Stimulated activated CD8-positive, alpha-beta memory T cell treated with anti-CD3 and anti-CD28 coated beads, Interleukin-7, amount 100 ng/mL, for 24 hours (primary cell): ENCODE data around the gene GDF2.
A peak's percentile ranks its signal among the peaks of the same experiment; 100 is the strongest.

Source experiments
- DNase-seq: peaks from one replicate; pipeline ENCODE4 v3.0.0-alpha.2; 2020; ENCODE audit warnings: low read depth

Gene GDF2

DNA sequence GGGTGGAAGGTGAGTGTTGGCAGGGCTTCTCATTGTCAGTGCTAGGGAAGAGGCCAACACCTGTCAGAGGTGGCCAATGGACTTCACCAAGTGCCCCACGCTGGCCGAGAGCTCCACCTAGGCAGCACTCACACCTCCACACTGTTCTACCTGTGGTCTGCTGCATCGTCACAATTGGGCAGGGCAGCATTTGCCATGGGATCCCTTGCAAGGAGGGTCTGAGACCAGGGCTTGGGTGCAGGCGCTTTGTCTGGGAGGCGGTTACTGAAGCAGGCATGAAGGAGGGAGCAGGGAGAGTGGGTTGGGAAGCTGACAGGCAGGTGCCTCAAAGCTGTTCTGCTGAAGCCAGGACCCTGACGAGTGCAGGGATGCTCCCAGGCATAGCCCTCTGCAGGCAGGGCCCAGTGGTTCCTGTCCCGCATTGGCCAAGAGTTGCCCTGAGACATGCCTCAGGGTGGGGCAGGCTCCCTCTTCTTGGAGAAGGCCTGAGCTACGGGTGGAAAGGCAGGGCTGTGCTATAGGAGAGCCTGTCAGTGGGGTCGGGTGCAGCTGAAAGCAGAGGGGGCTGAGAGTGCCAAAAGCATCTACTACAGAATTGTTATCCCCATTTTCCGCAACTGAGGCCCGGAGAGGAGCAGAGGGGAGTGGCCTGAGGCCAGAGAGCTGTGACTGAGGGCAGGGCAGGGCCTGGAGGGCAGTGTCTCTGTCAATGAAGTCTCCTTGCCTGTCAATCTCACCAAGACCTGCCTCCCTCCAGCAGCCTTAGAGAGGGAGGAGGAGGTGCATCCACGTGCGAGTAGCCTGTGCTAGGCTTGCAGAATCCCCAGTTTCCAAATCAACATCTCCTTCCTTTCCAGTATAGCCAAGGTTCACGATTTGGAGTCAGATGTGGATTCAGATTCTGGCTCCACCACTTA, 29.9 kb downstream of the GDF2 start:
- no peak for DNase-seq

DNA sequence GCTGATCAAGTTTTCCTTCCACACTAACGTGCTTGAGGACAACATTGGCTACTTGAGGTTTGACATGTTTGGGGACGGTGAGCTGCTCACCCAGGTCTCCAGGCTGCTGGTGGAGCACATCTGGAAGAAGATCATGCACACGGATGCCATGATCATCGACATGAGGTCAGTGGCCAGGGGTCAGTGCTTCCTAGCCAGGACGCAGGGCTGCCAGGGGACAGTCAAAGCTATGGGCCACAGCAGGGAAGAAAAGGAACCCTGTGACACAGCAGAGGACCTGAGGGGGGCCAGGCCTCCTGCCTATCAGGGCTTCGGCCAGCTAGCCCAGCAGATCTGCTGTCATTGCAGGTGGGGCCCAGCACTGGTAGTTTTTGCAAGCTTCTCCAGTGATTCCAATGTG, 31.1 kb downstream of the GDF2 start:
- no peak for DNase-seq

DNA sequence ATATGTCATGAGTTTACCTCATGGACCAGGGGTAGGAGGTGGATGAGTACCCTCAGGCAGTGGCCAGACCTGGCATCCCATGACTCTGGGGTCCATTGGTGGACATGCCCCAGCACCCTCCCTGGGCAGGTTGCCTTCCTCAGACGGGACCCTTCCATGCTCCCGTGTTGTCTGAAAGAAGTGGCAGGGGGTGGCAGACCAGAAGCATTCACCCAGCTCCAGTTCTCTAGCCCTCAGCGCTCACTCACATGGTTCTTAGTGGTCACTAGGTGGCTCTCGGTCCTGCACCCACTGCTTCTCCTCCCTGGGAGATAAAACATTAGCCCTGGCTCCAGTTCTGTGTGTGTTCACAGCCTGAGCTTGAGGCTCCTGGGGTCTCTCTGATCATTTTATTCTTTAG, 31.9 kb downstream of the GDF2 start:
- DNase-seq = no peak

DNA sequence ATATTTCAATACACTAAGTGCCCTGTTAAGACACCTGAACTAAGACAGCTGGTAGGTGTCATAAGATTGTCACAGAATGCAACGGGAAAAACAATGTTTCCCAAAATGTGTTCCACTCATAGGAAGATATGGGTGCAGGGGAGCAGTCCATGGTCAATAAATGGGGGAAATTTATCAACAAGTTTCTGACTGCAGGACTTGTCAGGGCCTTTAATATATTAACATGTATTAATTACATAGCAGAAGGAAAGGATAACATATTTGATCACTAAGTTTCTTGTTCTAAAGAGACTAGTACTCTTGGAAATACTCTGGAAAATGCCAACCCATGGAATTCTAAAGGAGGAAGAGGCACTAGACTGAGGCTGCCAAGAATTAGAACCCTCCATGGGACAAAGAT, 32.6 kb downstream of the GDF2 start:
- no peak for DNase-seq

DNA sequence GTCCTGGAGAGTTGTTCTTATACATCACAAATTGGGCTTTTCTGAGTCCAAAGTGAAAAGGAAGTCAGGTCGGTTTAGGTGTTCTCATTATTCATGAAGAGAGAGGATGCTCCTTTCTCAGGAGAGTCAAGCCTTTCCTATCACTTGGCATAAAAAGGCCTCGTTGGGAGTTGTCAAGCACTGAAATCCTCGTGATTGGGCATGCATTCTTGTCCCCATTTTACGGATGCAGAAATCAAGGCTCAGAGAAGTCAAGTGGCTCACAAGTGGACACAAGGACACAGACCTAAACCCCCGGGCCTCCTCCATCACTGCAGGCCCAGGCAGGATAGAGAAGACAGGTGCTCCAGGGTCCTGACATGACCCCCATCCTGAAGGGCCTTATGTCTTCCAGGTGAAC, 34.5 kb downstream of the GDF2 start:
- no peak for DNase-seq

DNA sequence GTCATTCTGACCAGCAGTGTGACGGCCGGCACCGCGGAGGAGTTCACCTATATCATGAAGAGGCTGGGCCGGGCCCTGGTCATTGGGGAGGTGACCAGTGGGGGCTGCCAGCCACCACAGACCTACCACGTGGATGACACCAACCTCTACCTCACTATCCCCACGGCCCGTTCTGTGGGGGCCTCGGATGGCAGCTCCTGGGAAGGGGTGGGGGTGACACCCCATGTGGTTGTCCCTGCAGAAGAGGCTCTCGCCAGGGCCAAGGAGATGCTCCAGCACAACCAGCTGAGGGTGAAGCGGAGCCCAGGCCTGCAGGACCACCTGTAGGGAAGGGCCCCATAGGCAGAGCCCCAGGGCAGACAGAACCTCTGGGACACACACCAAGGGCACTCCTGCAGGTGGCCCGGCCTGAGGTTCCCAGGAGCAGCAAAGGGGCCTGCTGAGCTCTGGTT, 34.9 kb downstream of the GDF2 start:
- DNase-seq = no peak

DNA sequence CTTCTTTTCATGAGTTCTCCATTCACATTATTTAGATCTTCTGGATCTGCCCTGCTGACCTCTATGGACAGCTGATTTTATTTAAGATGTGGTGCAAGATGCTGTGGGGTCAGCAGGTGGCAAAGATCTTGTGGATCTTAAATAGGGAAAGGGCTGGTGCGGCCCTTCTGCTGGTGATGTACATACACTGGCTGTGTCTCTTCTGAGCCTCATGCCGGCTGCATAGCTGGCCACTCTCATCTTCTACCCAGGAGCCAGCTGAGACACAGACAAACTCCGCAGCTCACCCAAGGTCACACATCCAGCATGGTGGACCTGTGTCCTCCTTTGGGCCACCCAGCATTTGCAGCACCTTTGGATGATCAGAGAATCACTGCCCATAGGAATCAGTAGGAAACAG, 35.7 kb downstream of the GDF2 start:
- DNase-seq = no peak

DNA sequence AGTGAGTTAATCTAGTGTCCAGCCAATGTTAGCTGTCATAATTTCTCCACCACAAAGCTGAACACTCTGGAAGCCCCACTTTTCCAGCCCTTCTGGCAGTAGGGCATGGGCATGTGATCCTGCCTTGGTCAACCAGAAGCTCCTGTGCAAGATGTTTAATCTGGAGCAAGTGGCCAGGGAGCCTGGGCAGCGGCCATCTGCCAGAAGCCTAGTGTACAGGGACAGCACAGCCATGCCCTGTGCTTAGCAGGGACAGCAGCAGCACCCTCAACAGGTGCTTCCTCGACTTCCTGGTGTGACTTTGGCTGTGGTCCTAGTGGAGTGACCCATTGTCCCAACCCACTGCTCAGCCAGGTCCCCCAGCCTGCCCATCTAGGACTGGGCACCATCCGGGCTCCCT, 36.2 kb downstream of the GDF2 start:
- DNase-seq = no peak

DNA sequence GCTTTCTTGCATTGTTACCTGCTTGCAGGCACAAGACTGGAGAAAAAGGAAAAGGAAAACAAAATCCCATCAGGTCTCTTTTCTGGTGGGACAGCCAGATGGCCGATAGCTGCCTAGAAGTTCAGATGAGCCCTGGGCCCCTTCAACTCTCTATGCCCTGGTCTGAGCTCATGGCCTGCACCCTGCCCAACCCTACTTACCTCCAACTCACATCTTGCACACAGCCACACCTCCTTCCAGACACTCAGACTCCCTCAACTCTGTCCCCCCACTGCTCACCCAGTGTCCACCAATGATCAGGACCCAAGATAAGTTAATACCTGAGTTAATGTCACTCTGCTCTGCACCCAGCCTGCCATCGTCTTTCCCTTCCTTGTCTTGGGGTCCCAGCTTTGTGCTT, 36.8 kb downstream of the GDF2 start:
- DNase-seq = no peak

DNA sequence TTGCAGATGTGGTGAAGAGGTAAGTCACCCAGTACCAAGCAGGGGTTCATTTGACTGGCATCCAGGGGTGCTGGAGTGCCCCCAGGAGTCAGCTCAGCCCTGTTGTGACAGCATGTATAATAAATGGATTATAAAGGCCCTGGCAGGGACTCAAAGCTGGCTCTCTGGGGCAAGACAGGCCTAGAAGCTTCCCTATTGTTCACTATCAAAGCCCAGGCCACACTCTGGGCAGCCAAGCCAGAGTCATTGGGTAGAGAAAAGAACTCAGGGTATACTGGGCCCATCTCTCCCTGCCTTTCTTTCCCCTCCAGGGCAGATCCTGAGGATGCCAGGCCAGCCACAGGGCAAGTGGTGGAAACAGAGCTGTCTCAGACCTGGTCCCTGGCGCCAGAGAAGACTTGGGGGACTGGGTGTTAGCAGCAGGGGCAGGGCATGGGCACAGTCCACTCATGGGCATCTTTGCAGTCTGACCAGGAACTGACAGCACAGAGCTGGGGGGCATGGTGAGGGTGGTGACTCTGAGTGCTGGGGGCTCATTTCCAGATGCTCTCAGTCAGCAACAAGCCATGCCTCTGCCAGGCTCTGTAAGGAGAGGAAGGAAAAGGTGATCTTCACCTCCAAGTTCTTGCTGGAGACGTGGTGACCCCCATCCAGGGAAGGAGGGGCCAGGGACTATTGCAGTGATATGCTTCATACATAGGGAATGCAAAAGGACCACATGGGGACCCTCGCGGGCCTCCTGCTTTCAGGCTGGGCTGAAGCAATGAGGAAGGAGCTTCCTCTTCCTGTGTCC, 37.6 kb downstream of the GDF2 start:
- DNase-seq = no peak

DNA sequence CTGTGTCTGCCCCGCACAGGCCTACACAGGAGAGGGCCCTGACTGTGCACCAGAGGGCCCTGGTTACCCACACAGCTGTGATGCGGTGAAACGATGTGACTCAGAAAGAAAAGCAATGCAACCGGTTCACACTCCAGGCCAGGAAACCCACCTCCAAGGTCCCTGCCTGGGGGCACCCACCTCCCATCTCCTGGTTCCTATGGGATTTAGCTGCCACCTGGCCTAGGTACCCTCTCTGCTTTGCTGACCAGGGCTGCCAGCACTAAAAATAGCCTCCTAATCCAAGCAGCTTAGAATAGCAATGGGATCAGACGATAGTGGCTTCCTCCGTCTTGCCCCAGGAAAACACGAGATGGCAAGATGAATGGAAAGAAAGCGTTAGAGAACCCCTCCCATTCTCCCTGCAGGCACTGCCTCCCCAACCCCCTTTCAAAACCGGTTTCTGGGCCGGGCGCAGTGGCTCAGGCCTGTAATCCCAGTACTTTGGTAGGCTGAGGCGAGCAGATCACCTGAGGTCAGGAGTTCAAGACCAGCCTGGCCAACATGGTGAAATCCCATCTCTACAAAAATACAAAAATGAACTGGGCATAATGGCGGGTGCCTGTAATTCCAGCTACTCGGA, 38.3 kb downstream of the GDF2 start:
- no peak for DNase-seq

DNA sequence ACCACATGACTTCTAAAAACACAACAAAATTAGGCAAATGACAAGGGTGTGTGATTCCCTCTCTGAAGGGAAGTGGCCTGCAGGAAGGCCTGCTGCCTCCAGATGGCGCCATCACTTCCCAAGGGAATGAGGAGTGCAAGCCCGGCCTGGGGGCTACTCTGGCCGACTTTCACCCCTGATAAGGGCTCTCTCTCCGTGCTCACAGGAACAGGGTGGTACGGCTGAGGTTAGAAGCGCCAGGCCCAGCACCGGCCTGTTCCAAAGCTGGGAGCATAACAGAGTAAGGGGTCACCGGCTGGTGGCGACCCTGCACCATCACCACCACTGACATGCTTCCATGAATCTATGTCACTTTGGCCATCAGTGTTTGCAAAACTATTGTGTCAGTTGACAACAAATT, 39.0 kb downstream of the GDF2 start:
- DNase-seq = peak; percentile 8

DNA sequence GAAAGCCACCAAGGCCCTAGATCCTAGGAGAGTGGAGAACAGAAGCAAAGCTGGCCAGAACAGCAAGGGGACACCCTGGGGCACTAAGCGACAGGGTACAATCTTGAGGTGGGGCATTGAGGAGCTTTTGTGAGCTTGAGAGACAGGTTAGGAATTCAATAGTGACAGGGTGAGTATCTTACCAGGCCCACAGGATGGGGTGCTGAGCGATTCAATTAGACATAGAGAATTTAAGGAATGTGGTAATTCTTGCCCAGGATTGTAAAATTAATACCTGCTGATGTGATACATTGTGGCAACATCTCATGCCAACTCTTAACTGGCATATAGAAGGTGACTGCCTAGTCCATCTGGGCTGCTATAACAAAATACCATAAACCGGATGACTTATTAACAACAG, 39.9 kb downstream of the GDF2 start:
- DNase-seq = no peak

DNA sequence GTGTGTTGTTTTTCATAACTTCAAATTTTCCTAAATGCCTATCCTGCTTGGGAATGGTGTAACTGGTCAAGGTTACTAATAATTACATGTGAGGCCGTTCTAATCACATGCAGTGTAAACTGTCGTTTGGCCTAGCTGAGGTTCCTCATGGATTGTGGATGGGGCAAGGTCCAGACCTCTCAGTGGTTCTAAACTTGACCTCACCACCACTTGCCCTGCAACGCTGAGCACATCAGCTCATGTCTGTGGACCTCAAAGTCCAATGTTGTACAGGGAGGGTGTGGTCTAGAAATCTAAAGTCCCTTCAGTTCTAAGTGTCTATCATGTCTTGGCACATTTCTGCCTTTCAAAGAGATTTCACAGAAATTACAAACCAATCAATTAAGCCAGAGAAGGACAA, 41.5 kb downstream of the GDF2 start:
- DNase-seq = no peak

DNA sequence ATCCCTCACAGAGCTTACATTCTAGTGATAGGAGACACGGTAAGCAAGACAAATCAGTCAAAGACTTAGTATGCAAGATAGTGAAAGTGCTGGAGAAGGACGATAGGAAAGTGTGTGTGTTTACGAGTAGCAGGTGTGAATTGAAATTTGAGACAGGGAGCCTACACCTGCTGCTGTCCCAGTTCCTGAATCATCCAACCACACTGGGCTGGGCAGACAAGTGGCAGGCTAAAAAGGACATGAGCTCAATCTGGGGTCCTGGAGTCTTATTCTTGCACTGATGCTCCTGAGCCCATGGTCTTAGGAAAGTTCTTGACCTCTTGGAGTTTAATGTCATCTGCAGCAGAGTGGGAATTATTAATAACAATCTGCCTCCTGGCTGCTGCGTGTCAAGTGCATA, 42.1 kb downstream of the GDF2 start:
- DNase-seq = no peak

DNA sequence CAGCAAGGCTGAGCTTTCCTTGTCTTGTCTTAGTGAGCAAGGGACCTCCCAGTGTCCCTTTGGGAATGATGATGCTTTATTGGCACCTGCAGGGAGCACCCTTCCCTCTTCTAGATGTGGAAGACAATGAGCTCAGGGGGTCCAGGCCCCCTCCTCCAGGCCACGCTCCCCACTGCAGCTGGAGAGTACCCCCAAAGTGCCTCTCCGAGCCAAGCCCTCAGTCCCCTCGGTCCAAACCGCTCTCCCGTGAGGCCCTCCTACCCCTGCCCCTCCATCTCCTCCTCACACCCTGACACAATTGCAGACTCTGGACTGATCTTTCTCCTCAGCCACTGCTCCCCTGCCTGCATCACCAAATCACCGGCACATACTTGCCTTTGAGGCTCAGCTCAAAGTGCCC, 42.7 kb downstream of the GDF2 start:
- DNase-seq = no peak

DNA sequence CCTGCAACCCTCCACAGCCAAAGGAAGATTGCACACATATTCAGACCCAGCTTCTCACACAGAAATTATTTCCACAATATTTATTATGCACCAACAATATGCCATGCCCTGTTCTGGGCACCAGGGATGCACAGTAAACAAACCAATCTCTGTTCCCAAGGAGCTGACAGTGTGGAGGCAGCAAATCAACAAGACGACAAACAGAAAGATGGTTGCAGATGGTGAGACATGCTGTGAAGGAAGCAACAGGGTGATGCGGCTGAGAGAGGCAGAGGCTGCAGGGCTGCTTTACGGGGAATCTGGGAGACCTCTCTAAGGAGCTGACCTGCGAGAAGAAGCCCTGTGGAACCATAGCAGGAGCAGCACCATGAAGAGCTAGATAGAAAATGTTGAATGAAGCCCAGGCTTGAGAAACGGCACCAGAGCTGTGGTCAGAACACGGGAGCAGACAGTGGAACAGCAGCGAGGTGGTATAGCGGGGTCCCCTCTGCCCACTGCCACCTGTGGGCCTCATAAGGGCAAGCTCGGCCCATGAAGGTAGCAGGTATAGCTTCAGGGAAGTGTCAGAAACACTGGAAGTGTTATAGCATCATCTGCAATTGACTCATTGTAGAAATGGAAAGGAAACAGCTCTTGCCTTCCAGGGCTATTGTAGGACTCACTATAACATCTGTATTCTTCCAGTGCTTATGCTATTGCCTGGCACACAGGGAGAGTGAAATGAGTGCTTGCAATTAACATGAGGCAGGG, 43.4 kb downstream of the GDF2 start:
- DNase-seq = no peak

DNA sequence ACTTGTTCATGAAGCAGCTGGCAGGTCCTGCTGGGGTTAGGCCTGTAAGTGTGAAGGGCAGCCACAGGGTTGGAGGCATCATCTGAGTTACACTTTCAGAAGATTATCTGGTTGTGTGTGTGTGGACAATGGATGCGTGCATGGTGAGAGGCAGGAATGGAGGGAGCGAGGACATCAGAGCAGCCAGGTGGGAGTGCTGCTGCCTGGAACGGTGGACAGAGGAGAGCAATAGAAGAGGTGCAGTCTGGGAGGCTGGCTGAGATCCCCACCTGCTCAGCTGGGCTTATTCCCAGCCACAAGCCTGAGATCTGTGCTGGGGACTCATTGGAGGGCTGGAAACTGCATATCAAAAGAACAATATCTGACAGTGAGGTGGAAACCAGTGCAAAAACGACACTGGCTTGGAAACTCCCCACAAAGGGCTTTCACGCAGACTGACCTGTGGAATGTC, 44.0 kb downstream of the GDF2 start:
- no peak for DNase-seq

DNA sequence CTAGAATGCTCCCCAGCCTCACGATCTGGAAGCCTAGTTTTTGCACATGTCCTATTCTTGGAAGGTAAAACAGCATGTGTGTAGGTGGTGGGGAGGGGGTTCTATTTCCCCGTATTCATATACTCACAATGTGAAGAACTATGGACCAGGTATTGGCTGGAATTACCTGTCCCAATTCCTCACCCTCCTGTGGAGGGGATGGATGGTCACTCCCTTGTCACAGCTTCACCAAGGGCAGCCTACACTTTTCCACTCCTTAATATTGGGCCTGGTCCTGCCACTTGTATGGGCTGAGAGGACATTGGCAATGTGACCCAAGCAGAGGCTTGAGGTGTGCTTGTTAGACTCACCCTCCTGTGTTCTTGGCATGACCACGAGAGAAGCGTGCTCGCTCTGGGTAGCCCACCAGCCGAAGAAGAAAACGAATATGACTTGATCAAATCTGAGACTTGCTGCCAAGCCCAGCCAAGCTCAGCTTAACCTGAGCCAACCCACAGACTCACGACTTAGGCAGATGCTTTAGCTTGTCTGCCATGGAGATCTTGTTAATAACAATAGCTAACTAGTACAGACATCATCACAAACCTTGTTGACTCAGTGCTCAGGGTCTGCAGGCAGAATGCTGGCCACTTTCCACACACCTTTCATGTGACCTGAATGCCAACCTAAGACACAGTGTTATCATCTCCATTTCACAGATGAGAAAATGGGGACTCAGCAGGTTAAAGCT, 44.6 kb downstream of the GDF2 start:
- DNase-seq = no peak

DNA sequence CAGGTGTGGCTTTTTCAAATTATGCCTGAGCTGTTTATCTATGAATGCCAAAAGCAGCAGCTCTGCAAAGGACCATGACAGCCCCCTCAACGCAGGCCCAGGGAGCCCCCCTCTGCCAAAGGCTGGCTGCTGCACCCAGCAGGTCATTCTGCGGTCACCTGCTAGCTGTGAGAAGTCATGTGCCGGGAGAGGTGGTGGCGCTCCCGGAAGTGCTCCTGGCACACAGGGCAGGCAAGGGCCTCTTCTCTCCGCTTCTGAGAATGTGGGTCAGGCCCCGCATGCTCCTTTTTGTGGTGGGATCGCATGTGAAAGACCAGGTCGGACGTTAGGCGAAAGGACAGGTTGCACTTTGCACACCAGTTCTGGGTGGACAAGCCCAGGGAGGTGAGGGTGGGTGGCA, 45.4 kb downstream of the GDF2 start:
- no peak for DNase-seq

DNA sequence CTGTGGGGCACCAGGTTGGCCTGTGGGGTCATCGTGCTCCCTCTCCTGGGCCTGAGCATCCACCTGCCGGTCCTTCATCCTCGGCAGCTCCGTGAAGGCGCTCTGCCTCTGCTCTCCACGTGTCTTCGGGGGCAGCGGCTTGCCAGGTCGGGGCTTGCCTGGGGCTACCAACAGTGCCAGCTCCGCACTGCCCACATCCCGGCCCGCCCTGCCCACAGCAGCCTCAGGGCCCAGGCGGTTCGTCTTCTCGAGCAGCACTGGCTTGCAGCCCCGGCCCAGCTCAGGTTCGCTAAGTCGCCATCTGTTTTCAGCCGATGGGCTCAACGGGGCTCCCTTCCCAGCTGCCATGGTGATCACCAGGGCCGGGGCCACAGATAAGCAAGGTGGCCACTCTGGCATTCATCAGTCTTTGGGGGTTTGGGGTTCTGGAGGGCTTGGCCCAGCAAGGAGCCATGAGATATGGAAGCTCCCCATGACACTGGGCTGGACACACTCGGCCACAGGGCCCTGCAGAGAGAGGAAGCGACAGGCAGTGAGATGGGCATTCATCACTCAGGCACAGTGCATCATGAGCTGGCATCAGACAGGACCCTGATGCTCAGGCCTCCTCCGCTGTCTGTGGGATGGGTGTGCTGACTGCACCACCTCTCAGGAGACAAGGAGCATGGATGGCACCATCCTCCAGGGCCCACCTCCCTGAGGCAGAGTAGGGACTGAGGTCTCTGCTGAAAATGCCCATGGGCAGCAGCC, 46.4 kb downstream of the GDF2 start:
- no peak for DNase-seq
